Adipose tissue (tissue), 3 donors: ENCODE data around the gene KIAA0930. TPM values are rescaled to one million over a fixed set of nuclear protein-coding genes. Genes with fewer than 3 reads are reported as not detected.
"Not testable (repeated sequence)": the region's sequence is repeated elsewhere in the genome, so short reads cannot be mapped to it uniquely, and the experiment has no call there.

Source experiments
- H3K27ac ChIP-seq: one replicate; pipeline ENCODE4 v1.5.1; 2013; ENCODE audit warnings: low read depth, low read length
- WGBS, 3 donors: extraction: QIAGEN DNeasy Blood & Tissue Kit; methylation state at CpG; one replicate each; pipeline ENCODE4 v1.1.7; 2013; 5-methylcytosine and 5-hydroxymethylcytosine counted together
- polyA plus RNA-seq, 3 donors: library from polyadenylated mRNA; stranded (reverse); fragments of 200-250 nt; gene quantifications; one replicate each; pipeline ENCODE4 v1.2.3, GENCODE V29; 2013
- donor health status: healthy with polysubstance abuse.
- donor health status: Bipolar disorder and iron deficiency.
- donor health status: healthy.

The KIAA0930 gene
- polyA plus RNA-seq = 10 to 100 TPM; 16.1 to 31.6 (median 26.2) TPM

- H3K27ac ChIP-seq = no peak within 1 kb of the TSS
- WGBS, 3 donors = 6 to 16% (median 9%) methylated on average over 31 to 48 of the region's 66 CpGs
Observed at GRCh38 chr22:45240810-45241631, at the start of gene KIAA0930. Gene KIAA0930, minus strand, starts transcription at chr22:45240894. Its CDS starts 191 bp downstream, at chr22:45240703.

- WGBS, 3 donors = 75 to 85% (median 81%) methylated on average over 11 to 12 of the region's 12 CpGs
Observed at GRCh38 chr22:45286854-45287551, 46.3 kb upstream of the KIAA0930 start.

DNA sequence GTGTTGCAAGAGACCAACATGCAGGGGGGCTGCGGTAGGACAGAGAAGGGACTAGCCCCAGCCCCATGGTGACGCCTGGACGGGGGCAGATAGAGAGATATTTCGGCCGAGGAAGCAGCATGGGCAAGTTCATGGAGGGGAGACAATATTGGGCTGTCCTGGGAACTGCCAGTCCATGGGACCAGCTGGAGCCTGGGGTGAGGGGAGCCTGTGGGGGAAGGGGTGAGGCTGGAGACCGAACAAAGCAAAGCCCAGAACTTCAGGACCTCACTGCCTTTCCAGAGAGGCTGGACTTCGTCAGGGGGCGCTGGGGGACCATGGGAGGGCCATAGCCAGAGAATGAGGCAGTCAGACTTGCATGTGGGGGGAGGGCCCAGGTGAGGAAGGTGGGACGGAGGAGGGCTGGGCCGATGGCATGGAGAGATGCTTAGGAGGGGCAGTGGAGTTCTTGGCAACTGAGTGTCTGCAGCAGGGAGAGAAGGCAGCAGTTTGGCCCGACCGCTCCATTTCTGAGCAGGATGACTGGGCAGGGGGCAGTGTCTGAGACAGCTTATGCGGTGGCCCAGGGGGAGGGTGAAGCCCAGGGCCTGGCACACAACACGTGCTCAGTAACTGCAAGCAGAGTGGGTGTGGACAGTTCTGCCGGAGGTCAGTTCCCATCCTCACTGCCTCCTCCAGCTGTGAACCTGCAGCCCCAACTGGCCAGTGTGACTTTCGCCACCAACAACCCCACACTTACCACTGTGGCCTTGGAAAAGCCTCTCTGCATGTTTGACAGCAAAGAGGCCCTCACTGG lies 44.8 kb upstream of the KIAA0930 start:
- 56 to 64% (median 61%) methylated on average over 16 of the region's 16 CpGs for WGBS, 3 donors
- H3K27ac ChIP-seq = no peak overlapping the region

More at GRCh38 chr22:45286854-45287551, 46.3 kb upstream of the KIAA0930 start:
- no peak overlapping the region for H3K27ac ChIP-seq

GRCh38 chr22:45284705-45285262 lies 44.1 kb upstream of the KIAA0930 start, which contains the start of gene UPK3A:
Gene UPK3A, plus strand, starts transcription at chr22:45284949. Its CDS starts 65 bp downstream, at chr22:45285014.
- no peak within 1 kb of the TSS for H3K27ac ChIP-seq
- WGBS, 3 donors = 5 to 7% (median 7%) methylated on average over 41 to 46 of the region's 46 CpGs

DNA sequence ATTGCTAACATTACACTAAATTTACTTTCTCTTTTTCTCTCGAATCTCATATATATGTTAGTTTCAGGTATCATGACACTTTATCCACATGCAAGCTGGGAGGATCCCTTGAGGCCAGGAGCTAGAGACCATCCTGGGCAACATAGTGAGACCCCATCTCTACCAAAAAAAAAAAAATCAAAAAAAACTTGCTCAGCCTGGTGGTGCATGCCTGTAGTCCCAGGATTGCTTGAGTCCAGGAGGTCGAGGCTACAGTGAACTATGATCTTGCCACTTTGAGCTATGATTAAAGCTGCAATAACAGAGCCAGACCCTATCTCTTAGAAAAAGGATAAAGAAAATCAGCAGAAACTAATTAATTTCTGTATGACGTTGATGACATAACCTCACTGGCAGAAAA lies 40.3 kb upstream of the KIAA0930 start:
- 59 to 92% (median 90%) methylated on average over 3 of the region's 3 CpGs for WGBS, 3 donors
- no peak overlapping the region for H3K27ac ChIP-seq

- 92 to 98% (median 97%) methylated on average over 3 of the region's 3 CpGs for WGBS, 3 donors
- no peak overlapping the region for H3K27ac ChIP-seq
Observed at GRCh38 chr22:45280587-45280980, 39.9 kb upstream of the KIAA0930 start.

GRCh38 chr22:45278125-45278524 lies 37.4 kb upstream of the KIAA0930 start:
- WGBS, 3 donors = 82 to 92% (median 92%) methylated on average over 9 of the region's 9 CpGs
- H3K27ac ChIP-seq = no peak overlapping the region

DNA sequence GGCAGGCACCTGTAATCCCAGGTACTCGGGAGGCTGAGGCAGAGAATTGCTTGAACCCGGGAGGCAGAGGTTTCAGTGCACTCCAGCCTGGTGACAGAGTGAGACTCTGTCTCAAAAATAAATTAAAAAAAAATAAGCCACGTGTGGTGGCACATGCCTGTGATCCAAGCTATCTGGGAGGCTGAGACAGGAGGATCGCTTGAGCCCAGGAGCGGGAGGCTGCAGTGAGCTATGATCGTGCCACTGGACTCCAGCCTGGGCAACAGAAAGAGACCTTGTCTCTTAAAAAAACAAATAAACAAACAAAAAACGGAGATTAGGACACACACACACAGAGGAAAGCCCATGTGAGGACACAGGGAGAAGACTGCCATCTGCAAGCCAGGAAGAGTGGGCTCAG lies 37.0 kb upstream of the KIAA0930 start:
- H3K27ac ChIP-seq = not testable (repeated sequence)
- WGBS, 3 donors = 77 to 92% (median 84%) methylated on average over 7 of the region's 7 CpGs

- no peak overlapping the region for H3K27ac ChIP-seq
- WGBS, 3 donors = 83 to 91% (median 91%) methylated on average over 12 of the region's 12 CpGs
Observed at GRCh38 chr22:45276507-45277105, 35.9 kb upstream of the KIAA0930 start.

DNA sequence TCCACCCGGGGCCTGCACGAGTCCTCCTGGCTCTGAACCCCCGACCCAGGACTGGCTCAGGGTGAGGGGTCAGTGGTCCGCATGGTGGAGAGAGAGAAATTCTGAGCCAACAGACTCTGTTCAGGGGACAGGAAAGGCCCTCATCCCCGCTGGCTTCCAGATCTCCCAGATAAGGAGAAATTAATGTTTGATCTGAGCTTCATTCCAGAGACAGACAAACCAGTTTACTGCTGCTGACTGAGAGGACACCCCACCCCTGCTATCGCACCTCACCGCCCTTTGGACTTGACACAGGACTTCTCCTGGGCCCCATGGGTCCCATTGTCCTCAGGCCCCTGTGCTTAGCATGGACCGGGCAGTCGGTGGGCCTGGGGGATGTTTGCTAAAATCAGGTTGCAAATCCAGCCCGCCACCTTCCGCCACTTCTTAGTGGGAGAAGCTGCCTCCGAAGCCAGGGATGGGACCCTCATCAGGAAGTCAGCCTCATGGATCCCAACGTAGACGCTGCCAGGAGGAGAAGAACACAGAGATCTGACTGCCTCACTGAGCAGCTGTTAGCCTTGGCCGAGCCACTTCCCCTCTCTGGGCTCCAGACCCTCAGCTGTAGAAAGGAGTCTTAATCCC lies 32.9 kb upstream of the KIAA0930 start:
- H3K27ac ChIP-seq = no peak overlapping the region
- 70 to 91% (median 85%) methylated on average over 15 of the region's 15 CpGs for WGBS, 3 donors

DNA sequence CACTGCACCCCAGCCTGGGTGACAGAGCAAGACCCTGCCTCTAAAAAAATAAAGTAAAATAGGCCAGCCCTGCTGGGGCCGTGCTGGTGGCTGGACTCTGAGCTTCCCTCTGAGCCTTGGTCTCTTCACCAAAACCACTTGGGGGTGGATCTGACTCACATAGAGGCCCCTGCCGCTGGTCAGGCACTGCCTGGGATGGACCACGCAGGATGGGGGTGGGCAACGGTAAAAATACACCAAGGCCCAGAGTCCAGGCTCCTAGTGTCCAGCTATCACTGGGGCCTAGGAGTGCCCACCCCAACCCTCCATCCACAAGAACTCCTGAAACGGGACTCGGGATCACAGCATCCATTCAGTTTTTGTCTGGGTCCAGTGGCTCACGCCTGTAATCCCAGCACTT lies 31.8 kb upstream of the KIAA0930 start:
- WGBS, 3 donors = 84 to 92% (median 87%) methylated on average over 7 of the region's 7 CpGs

DNA sequence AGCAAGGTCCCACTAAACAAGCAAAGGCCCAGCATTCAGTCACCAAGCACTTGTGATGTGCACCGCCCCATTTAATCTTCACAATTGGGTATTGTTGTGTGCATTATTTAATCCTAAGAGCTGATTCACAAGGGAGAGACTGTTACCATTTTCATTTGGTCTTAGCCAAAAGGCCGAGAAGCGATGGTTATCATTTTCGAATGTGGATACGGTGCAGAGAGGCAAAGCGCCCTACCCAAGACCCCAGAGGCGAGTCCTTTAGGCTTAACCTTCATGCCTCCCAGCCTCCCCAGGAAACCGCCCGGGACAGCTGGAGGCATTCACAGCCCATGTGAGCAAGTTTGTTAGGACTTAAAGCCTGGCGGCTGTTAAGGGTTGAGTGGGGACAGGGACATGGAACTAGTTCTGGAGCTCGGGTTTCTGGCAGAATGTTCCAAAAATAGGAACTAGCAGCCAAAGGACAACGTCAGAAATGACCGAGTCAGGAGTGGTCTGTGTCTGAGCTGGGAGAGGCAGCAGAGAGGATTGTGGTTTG lies 31.0 kb upstream of the KIAA0930 start:
- WGBS, 3 donors = 39 to 47% (median 43%) methylated on average over 13 of the region's 13 CpGs
- no peak overlapping the region for H3K27ac ChIP-seq

More for the DNA sequence above, 31.8 kb upstream of the KIAA0930 start:
- H3K27ac ChIP-seq = no peak overlapping the region

GRCh38 chr22:45270095-45271020 lies 29.7 kb upstream of the KIAA0930 start:
- no peak overlapping the region for H3K27ac ChIP-seq
- 73 to 77% (median 74%) methylated on average over 15 to 16 of the region's 16 CpGs for WGBS, 3 donors

GRCh38 chr22:45268958-45269844 lies 28.5 kb upstream of the KIAA0930 start:
- H3K27ac ChIP-seq = no peak overlapping the region
- 2 to 3% (median 3%) methylated on average over 23 to 60 of the region's 60 CpGs for WGBS, 3 donors

GRCh38 chr22:45268167-45268957 lies 27.7 kb upstream of the KIAA0930 start:
- 1 to 3% (median 2%) methylated on average over 27 to 46 of the region's 47 CpGs for WGBS, 3 donors
- no peak overlapping the region for H3K27ac ChIP-seq
